SK-N-SH (cell line): ENCODE results near the gene GPNMB.

ENCODE experiments used
- CTCF ChIP-seq: fragments of 200-600 bp; sonication (generic); IDR thresholded peaks from 2 replicates; pipeline ENCODE4 v1.6.1; 2017; ENCODE audit warnings: antibody characterized with exemption, mild to moderate bottlenecking, moderate library complexity
- EP300 ChIP-seq, 2 experiments: IDR thresholded peaks; 2 replicates each; pipeline versions ENCODE4 v1.4.0 to v1.6.1; 2012; ENCODE audit warnings: borderline replicate concordance in 1 of 2, low read depth in 1 of 2, low read length in 1 of 2
- FOSL2 ChIP-seq: IDR thresholded peaks from 2 replicates; pipeline ENCODE4 v1.4.0; 2012; ENCODE audit warnings: low read depth, mild to moderate bottlenecking, moderate library complexity, borderline replicate concordance
- RAD21 ChIP-seq: IDR thresholded peaks from 2 replicates; pipeline ENCODE4 v1.6.1; 2012; ENCODE audit warnings: mild to moderate bottlenecking, low read length
- TAF1 ChIP-seq: IDR thresholded peaks from 2 replicates; pipeline ENCODE4 v1.6.1; 2012; ENCODE audit warnings: low read depth, mild to moderate bottlenecking, low read length, moderate library complexity, borderline replicate concordance
- USF2 ChIP-seq: fragments of 150-350 bp; IDR thresholded peaks from 2 replicates; pipeline ENCODE4 v1.6.1; 2017; ENCODE audit warnings: antibody characterized with exemption, low read length, low read depth, borderline replicate concordance

GRCh38 chr7:23237000-23237399 is 9.6 kb upstream of the GPNMB start:
- TF ChIP-seq CTCF: no peak
- TF ChIP-seq RAD21: no peak
- no peak for TF ChIP-seq EP300 (IDR thresholded peaks at IDR 0.05; ENCODE audit: borderline replicate concordance in 1 of 2, low read depth in 1 of 2, low read length in 1 of 2)
- TF ChIP-seq TAF1: no peak
- no peak for TF ChIP-seq FOSL2
- TF ChIP-seq USF2: no peak
